ENCODE results near the gene PNMT. TPM values are rescaled to one million over a fixed set of nuclear protein-coding genes. Genes with fewer than 3 reads are reported as not detected.
"Not testable (repeated sequence)": the region's sequence is repeated elsewhere in the genome, so short reads cannot be mapped to it uniquely, and the experiment has no call there.

PNMT gene
- polyA plus RNA-seq, 3 donors, result not detected

- no peak overlapping the region for H3K4me2 ChIP-seq (replicated peaks; ENCODE audit: extremely low read depth, low read length, poor library complexity, severe bottlenecking)
- H3K4me3 ChIP-seq (replicated peaks in 1 of 3; ENCODE audit: low read depth in 2 of 3, low read length in 3 of 3), result no peak overlapping the region
- no peak overlapping the region for H3K27ac ChIP-seq (ENCODE audit: low read depth in 1 of 2, low read length in 2 of 2)
- Mint-ChIP-seq H3K27ac (no peak overlapping the region), H3K4me1 (no peaks in the 10 kb centered on the region), H3K36me3 (no peaks in the 10 kb centered on the region), H3K27me3 (ENCODE audit: low read depth in 3 of 3) (peaks cover 3 to 6% (median 4%) of the 10 kb centered on the region in 3 donors), H3K9me3 (no peaks in the 10 kb centered on the region), H3K4me3 (no peak overlapping the region)
- 92% methylated on average over 12 of the region's 14 CpGs for WGBS (ENCODE audit: insufficient coverage)
- H2AFZ ChIP-seq (ENCODE audit: insufficient read depth, low read depth, low read length, poor library complexity, severe bottlenecking), result no peak overlapping the region
- H3K36me3 ChIP-seq (replicated peaks in 1 of 2; ENCODE audit: control insufficient read depth in 1 of 2, insufficient read depth in 2 of 2, low read length in 2 of 2), result no peaks in the 10 kb centered on the region
- DNase-seq, result no peak
- H3K9me3 ChIP-seq (replicated peaks in 1 of 2; ENCODE audit: control insufficient read depth in 1 of 2, insufficient read depth in 1 of 2, low read length in 2 of 2), result no peaks in the 10 kb centered on the region
- no peaks in the 10 kb centered on the region for H3K27me3 ChIP-seq (ENCODE audit: control insufficient read depth in 2 of 2, insufficient read depth in 2 of 2, low read length in 2 of 2)
- TF ChIP-seq, protein P1, sequence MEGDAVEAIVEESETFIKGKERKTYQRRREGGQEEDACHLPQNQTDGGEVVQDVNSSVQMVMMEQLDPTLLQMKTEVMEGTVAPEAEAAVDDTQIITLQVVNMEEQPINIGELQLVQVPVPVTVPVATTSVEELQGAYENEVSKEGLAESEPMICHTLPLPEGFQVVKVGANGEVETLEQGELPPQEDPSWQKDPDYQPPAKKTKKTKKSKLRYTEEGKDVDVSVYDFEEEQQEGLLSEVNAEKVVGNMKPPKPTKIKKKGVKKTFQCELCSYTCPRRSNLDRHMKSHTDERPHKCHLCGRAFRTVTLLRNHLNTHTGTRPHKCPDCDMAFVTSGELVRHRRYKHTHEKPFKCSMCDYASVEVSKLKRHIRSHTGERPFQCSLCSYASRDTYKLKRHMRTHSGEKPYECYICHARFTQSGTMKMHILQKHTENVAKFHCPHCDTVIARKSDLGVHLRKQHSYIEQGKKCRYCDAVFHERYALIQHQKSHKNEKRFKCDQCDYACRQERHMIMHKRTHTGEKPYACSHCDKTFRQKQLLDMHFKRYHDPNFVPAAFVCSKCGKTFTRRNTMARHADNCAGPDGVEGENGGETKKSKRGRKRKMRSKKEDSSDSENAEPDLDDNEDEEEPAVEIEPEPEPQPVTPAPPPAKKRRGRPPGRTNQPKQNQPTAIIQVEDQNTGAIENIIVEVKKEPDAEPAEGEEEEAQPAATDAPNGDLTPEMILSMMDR (IDR thresholded peaks at IDR 0.05), result no peak
- intact Hi-C loops (cut with micrococcal nuclease), result no loop called here
- no peaks in the 10 kb centered on the region for H4K20me1 ChIP-seq (ENCODE audit: insufficient read depth, low read length)
- no peaks in the 10 kb centered on the region for H3K4me1 ChIP-seq (ENCODE audit: control insufficient read depth in 1 of 2, insufficient read depth in 2 of 2, low read length in 2 of 2)
- no peaks in the 10 kb centered on the region for H3K79me2 ChIP-seq (ENCODE audit: insufficient read depth, low read length)
- H3K9ac ChIP-seq (ENCODE audit: insufficient read depth, low read length, poor library complexity, severe bottlenecking), result no peak overlapping the region
Observed at GRCh38 chr17:39709319-39709997, 41.2 kb downstream of the PNMT start.

- H3K4me3 ChIP-seq (replicated peaks in 1 of 3; ENCODE audit: low read depth in 2 of 3, low read length in 3 of 3), result no peak overlapping the region
- TF ChIP-seq, protein P1 (IDR thresholded peaks at IDR 0.05), result no peak
- H3K9ac ChIP-seq (ENCODE audit: insufficient read depth, low read length, poor library complexity, severe bottlenecking), result no peak overlapping the region
- H3K4me1 ChIP-seq (ENCODE audit: control insufficient read depth in 1 of 2, insufficient read depth in 2 of 2, low read length in 2 of 2), result no peaks in the 10 kb centered on the region
- no peaks in the 10 kb centered on the region for H3K36me3 Mint-ChIP-seq
- H3K9me3 ChIP-seq (replicated peaks in 1 of 2; ENCODE audit: control insufficient read depth in 1 of 2, insufficient read depth in 1 of 2, low read length in 2 of 2), result no peaks in the 10 kb centered on the region
- no peaks in the 10 kb centered on the region for H3K79me2 ChIP-seq (ENCODE audit: insufficient read depth, low read length)
- H2AFZ ChIP-seq (ENCODE audit: insufficient read depth, low read depth, low read length, poor library complexity, severe bottlenecking), result no peak overlapping the region
- no peaks in the 10 kb centered on the region for H3K27me3 ChIP-seq (ENCODE audit: control insufficient read depth in 2 of 2, insufficient read depth in 2 of 2, low read length in 2 of 2)
- no peaks in the 10 kb centered on the region for H3K36me3 ChIP-seq (replicated peaks in 1 of 2; ENCODE audit: control insufficient read depth in 1 of 2, insufficient read depth in 2 of 2, low read length in 2 of 2)
- peak overlapping the region in 1 of 2 donors; percentile 27 for H3K4me3 Mint-ChIP-seq
- H4K20me1 ChIP-seq (ENCODE audit: insufficient read depth, low read length), result no peaks in the 10 kb centered on the region
- H3K9me3 Mint-ChIP-seq, result no peaks in the 10 kb centered on the region
- H3K27me3 Mint-ChIP-seq (ENCODE audit: low read depth in 3 of 3), result peaks cover 0 to 4% (median 2%) of the 10 kb centered on the region in 3 donors
- 92% methylated on average over 18 of the region's 20 CpGs for WGBS (ENCODE audit: insufficient coverage)
- no peak overlapping the region for H3K27ac ChIP-seq (ENCODE audit: low read depth in 1 of 2, low read length in 2 of 2)
- no peak overlapping the region for H3K27ac Mint-ChIP-seq
- H3K4me1 Mint-ChIP-seq, result no peaks in the 10 kb centered on the region
- no peak overlapping the region for H3K4me2 ChIP-seq (replicated peaks; ENCODE audit: extremely low read depth, low read length, poor library complexity, severe bottlenecking)
- DNase-seq, result no peak
- intact Hi-C loops (cut with micrococcal nuclease), result no loop called here
Observed at GRCh38 chr17:39709998-39710964, 42.0 kb downstream of the PNMT start.

- H3K36me3 Mint-ChIP-seq; H3K4me1 ChIP-seq (ENCODE audit: control insufficient read depth in 1 of 2, insufficient read depth in 2 of 2, low read length in 2 of 2); H3K27me3 ChIP-seq (ENCODE audit: control insufficient read depth in 2 of 2, insufficient read depth in 2 of 2, low read length in 2 of 2); H3K27me3 Mint-ChIP-seq (ENCODE audit: low read depth in 3 of 3); H4K20me1 ChIP-seq (ENCODE audit: insufficient read depth, low read length); H3K9ac ChIP-seq (ENCODE audit: insufficient read depth, low read length, poor library complexity, severe bottlenecking); H3K4me2 ChIP-seq (replicated peaks; ENCODE audit: extremely low read depth, low read length, poor library complexity, severe bottlenecking); intact Hi-C loops (cut with micrococcal nuclease); H3K9me3 ChIP-seq (replicated peaks in 1 of 2; ENCODE audit: control insufficient read depth in 1 of 2, insufficient read depth in 1 of 2, low read length in 2 of 2); H3K27ac Mint-ChIP-seq; H3K9me3 Mint-ChIP-seq; H3K4me1 Mint-ChIP-seq; H3K4me3 Mint-ChIP-seq; H3K4me3 ChIP-seq (replicated peaks in 1 of 3; ENCODE audit: low read depth in 2 of 3, low read length in 3 of 3); H2AFZ ChIP-seq (ENCODE audit: insufficient read depth, low read depth, low read length, poor library complexity, severe bottlenecking); DNase-seq; H3K27ac ChIP-seq (ENCODE audit: low read depth in 1 of 2, low read length in 2 of 2); H3K36me3 ChIP-seq (replicated peaks in 1 of 2; ENCODE audit: control insufficient read depth in 1 of 2, insufficient read depth in 2 of 2, low read length in 2 of 2); H3K79me2 ChIP-seq (ENCODE audit: insufficient read depth, low read length): not testable (repeated sequence)
- 96% methylated on average over 9 of the region's 11 CpGs for WGBS (ENCODE audit: insufficient coverage)
Observed at GRCh38 chr17:39711071-39711470, 42.8 kb downstream of the PNMT start.

Measured in CD14-positive monocyte (primary cell).